CD4-positive, alpha-beta memory T cell (primary cell): Measurements from ENCODE around the gene ZYX. TPM values are rescaled to one million over a fixed set of nuclear protein-coding genes. Genes with fewer than 3 reads are reported as not detected.

Experiments
- CTCF ChIA-PET: fragments of 350-600 bp; sonication (Branson Sonifier 250); formaldehyde crosslinking; loops from one replicate; lab custom pipeline; 2021; ENCODE audit warnings: inconsistent platforms; ENCODE audit not compliant: partially characterized antibody; lab: Charles Lee
- POLR2A ChIA-PET: fragments of 350-600 bp; sonication (Branson Sonifier 250); formaldehyde crosslinking; loops from one replicate; lab custom pipeline; 2021; ENCODE audit not compliant: partially characterized antibody; lab: Charles Lee
- DNase-seq, 5 donors: peaks; one replicate each; pipeline versions ENCODE4 v3.0.0 to v3.0.0-alpha.2; 2020 to 2022; ENCODE audit warnings: mixed read lengths in 1 of 5
- H3K27ac ChIP-seq: one replicate; pipeline ENCODE4 v1.7.0; 2013; ENCODE audit warnings: low read depth, low read length
- H3K27me3 ChIP-seq: 2 replicates; pipeline ENCODE4 v1.7.0; 2013; ENCODE audit warnings: mild to moderate bottlenecking, low read length, moderate library complexity; ENCODE audit not compliant: insufficient read depth
- H3K36me3 ChIP-seq: 2 replicates; pipeline ENCODE4 v1.7.0; 2013; ENCODE audit warnings: mild to moderate bottlenecking, low read length, moderate library complexity; ENCODE audit not compliant: insufficient read depth
- H3K4me1 ChIP-seq: 2 replicates; pipeline ENCODE4 v1.7.0; 2013; ENCODE audit warnings: mild to moderate bottlenecking, low read length, moderate library complexity; ENCODE audit not compliant: insufficient read depth
- H3K4me3 ChIP-seq, 2 donors: one replicate each; pipeline ENCODE4 v1.7.0; 2013; ENCODE audit warnings: low read length in 2 of 2, mild to moderate bottlenecking in 1 of 2
- H3K9me3 ChIP-seq, 2 donors: one replicate each; pipeline ENCODE4 v1.7.0; 2013; ENCODE audit warnings: low read length in 2 of 2, control low read depth in 1 of 2; ENCODE audit not compliant: control insufficient read depth in 1 of 2
- H3K27ac Mint-ChIP-seq, 7 donors: one replicate each; pipeline ENCODE4 v1.8.0; 2020 to 2021; ENCODE audit warnings: mixed read lengths in 7 of 7, mild to moderate bottlenecking in 6 of 7, inconsistent platforms in 3 of 7, moderate library complexity in 3 of 7
- H3K27me3 Mint-ChIP-seq, 2 donors: one replicate each; pipeline ENCODE4 v1.8.0; 2020 to 2021; ENCODE audit warnings: mixed read lengths in 2 of 2
- H3K36me3 Mint-ChIP-seq, 2 donors: one replicate each; pipeline ENCODE4 v1.8.0; 2020 to 2021; ENCODE audit warnings: mixed read lengths in 2 of 2, inconsistent platforms in 1 of 2, mild to moderate bottlenecking in 1 of 2
- H3K4me1 Mint-ChIP-seq, 4 donors: one replicate each; pipeline ENCODE4 v1.8.0; 2020 to 2021; ENCODE audit warnings: mixed read lengths in 4 of 4, mild to moderate bottlenecking in 1 of 4
- H3K4me3 Mint-ChIP-seq, 8 donors: one replicate each; pipeline ENCODE4 v1.8.0; 2020 to 2021; ENCODE audit warnings: mixed read lengths in 8 of 8, mild to moderate bottlenecking in 7 of 8, moderate library complexity in 6 of 8, inconsistent platforms in 3 of 8
- H3K9me3 Mint-ChIP-seq, 8 donors: one replicate each; pipeline ENCODE4 v1.8.0; 2020 to 2021; ENCODE audit warnings: mixed read lengths in 8 of 8, mild to moderate bottlenecking in 5 of 8, inconsistent platforms in 3 of 8, moderate library complexity in 1 of 8
- intact Hi-C: fragments of 100-400 bp; cut with micrococcal nuclease; formaldehyde crosslinking; loops from one replicate; pipeline ENCODE4 v1.15.1; 2023
- polyA plus RNA-seq, 2 donors: library from polyadenylated mRNA; unstranded; fragments of 300-500 nt; fragmentation: Illumina TruSeq; gene quantifications; one replicate each; pipeline ENCODE4 v1.2.3, GENCODE V29; 2021
- total RNA-seq, 2 experiments: library from RNA; stranded (reverse); gene quantifications; one replicate each; pipeline ENCODE4 v1.2.3, GENCODE V29; 2021

Gene ZYX
- total and polyA plus RNA-seq, 4 experiments from 2014 or later, result 55.7 to 148 (median 145) TPM

DNA sequence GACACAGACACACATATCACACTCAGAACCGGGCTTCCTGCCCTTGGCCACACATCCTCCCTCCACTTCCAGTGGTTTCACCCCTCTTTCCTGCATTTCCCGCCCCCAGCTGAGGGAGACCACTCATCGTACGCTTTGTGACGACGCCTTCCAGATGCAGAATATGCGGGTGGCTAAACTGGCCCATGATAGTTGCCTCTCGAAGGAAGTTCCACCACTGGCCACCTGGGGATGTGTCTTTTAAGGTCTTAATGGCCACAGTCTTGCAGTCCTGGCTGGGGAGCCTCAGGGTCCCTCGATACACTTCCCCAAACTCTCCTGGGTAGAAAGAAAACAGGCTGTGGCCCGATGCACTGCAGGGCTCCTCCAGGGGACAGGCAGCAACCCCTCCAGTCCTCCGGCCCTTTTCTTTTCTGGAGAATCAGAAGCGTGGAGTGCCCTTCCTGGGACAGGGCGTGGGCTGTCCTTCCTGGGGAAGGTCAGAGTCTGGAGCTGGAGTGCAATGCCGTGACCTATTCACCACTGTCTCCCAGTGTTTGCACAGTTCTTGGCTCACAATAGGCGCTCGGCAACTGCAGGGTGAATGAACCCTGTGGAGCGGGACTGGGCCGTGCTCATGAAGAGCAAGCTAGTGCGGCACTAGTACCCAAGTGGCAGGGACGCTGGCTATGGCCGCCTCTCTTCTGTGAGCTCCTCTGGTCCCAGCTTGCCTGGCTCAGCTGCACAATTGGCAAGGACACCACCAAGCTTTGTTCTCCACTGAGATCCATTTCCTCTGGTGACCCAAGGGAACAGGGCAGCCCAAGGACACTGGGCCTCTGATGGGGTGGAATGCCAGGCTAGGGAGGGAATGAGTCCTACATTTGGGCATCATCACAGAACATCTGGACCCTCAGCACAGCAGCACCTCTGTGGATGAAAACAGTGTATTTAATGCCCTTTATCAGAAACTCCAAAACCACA, 14.3 kb downstream of the ZYX start:
- intact Hi-C loops, result no loop called here
- H3K4me1 ChIP-seq, result no peaks in the 10 kb centered on the region
- H3K4me3 ChIP-seq, result no peak overlapping the region
- H3K9me3 ChIP-seq, result no peaks in the 10 kb centered on the region
- CTCF ChIA-PET, result interaction anchor here (1.2 to 2.0 kb wide), 4 partner anchors 12 to 50 kb away, joined by 3 to 6 read pairs (median 4); no protein-coding TSS in a partner anchor
- H3K36me3 ChIP-seq, result peaks cover 44% of the 10 kb centered on the region
- H3K36me3 Mint-ChIP-seq, result peaks cover 23 to 60% of the 10 kb centered on the region in 2 donors
- H3K27me3 ChIP-seq, result no peaks in the 10 kb centered on the region
- peaks cover 4 to 12% (median 9%) of the 10 kb centered on the region in 4 donors for H3K4me1 Mint-ChIP-seq
- no peaks in the 10 kb centered on the region for H3K27me3 Mint-ChIP-seq
- POLR2A ChIA-PET, result interaction anchor here (1.1 to 6.7 kb wide), 5 partner anchors 11 to 146 kb away, joined by 3 to 42 read pairs (median 6); partner anchors contain the start of genes EPHA1 and ZYX
- H3K4me3 Mint-ChIP-seq, result no peak overlapping the region
- DNase-seq, result no peak
- no peak overlapping the region for H3K27ac ChIP-seq
- H3K9me3 Mint-ChIP-seq, result no peaks in the 10 kb centered on the region
- H3K27ac Mint-ChIP-seq, result peak overlapping the region in 6 of 7 donors; percentile 1 to 85 (median 46)

DNA sequence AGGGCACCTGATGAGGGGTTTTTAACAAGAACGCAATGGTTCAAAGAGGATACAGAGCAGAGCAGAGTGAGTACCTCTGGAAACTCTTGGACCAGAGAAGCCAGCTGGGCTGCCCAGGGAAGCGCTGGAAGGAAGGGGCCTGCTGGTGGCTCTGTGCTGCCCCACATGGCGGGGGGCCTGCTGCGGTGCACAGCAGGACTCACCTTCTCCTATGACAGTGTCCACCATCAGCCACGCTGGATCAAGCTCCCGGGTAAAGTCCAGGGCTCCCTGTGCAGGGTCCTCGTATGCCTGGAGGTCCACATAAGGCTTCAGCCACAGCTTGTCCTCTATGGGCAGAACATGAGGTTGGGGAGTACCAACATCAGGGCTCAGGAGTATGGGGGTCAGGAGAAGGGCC, 15.0 kb downstream of the ZYX start:
- no peaks in the 10 kb centered on the region for H3K27me3 Mint-ChIP-seq
- H3K4me1 ChIP-seq, result no peaks in the 10 kb centered on the region
- ChIA-PET POLR2A (interaction anchor here (0.6 to 6.7 kb wide), 6 partner anchors 12 to 147 kb away, joined by 3 to 42 read pairs (median 5); partner anchors contain the start of genes EPHA1 and ZYX), CTCF (interaction anchor here (1.1 to 1.9 kb wide), 4 partner anchors 11 to 51 kb away, joined by 3 to 5 read pairs (median 4); no protein-coding TSS in a partner anchor)
- no peaks in the 10 kb centered on the region for H3K9me3 ChIP-seq
- no peaks in the 10 kb centered on the region for H3K9me3 Mint-ChIP-seq
- no peak for DNase-seq
- no peak overlapping the region for H3K27ac ChIP-seq
- no peak overlapping the region for H3K4me3 Mint-ChIP-seq
- H3K27me3 ChIP-seq, result no peaks in the 10 kb centered on the region
- intact Hi-C loops, result no loop called here
- H3K4me1 Mint-ChIP-seq, result peaks cover 4 to 14% (median 10%) of the 10 kb centered on the region in 4 donors
- H3K36me3 ChIP-seq, result peaks cover 38% of the 10 kb centered on the region
- H3K4me3 ChIP-seq, result no peak overlapping the region
- H3K36me3 Mint-ChIP-seq, result peaks cover 30 to 61% of the 10 kb centered on the region in 2 donors
- peak overlapping the region in 2 of 7 donors; percentile 25 to 38 for H3K27ac Mint-ChIP-seq

DNA sequence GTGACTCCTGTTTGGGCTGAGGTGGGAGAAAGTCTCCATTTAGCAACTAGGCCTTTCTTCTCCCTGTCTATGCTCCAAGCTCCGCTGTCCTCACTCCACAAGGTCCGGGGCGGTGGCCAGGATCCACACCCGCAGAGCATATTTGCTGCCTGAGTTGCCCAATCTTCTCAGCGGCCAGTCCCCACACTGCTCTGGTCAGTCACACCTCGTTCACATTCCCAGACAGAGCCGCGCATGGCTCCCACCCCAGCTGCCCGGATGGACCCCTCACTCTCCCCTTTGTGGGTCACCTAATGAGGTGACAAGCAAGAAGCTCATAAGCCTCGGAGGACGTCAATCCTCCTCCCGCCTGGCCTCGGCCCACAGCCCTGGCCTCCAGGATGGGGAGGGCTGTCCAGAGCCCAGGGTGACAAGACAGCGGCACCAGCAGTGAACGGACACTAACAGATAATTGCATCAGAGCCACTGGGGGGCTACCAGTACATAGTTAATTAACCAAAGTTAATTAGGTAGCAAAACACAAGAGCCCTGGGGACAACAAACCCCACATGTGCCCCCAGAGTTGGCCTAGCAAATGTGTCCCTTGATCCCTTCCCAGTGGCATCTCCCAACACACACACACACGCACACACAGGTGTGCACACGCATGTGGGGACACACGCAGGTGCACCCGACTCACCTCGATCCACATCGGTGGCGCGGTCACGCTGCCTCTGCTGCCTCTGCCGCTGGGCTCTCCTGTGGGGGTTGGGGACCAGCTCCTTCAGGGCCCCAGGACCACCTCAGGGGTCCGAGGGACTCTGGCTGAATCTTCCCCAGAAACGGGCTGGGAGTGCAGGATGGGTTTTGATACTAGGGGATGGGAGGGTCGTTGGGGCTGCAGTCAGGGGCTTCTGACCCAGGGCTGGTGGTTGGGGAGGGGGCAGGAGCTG, 15.7 kb downstream of the ZYX start:
- Histone ChIP-seq H3K4me3 (no peak overlapping the region), H3K36me3 (peaks cover 31% of the 10 kb centered on the region), H3K4me1 (no peaks in the 10 kb centered on the region), H3K9me3 (no peaks in the 10 kb centered on the region), H3K27ac (no peak overlapping the region), H3K27me3 (no peaks in the 10 kb centered on the region)
- no peak overlapping the region for H3K4me3 Mint-ChIP-seq
- H3K27ac Mint-ChIP-seq, result peak overlapping the region in 1 of 7 donors; percentile 56
- peaks cover 4 to 16% (median 10%) of the 10 kb centered on the region in 4 donors for H3K4me1 Mint-ChIP-seq
- no peak for DNase-seq
- no peaks in the 10 kb centered on the region for H3K27me3 Mint-ChIP-seq
- CTCF ChIA-PET, result interaction anchor here (1.1 to 2.8 kb wide), 2 partner anchors 12 to 19 kb away, joined by 3 to 9 read pairs; no protein-coding TSS in a partner anchor
- H3K9me3 Mint-ChIP-seq, result no peaks in the 10 kb centered on the region
- intact Hi-C loops, result no loop called here
- H3K36me3 Mint-ChIP-seq, result peaks cover 31 to 60% of the 10 kb centered on the region in 2 donors
- POLR2A ChIA-PET, result interaction anchor here (0.6 to 3.5 kb wide), 4 partner anchors 11 to 52 kb away, joined by 3 to 15 read pairs (median 5); partner anchors contain the start of gene EPHA1

DNA sequence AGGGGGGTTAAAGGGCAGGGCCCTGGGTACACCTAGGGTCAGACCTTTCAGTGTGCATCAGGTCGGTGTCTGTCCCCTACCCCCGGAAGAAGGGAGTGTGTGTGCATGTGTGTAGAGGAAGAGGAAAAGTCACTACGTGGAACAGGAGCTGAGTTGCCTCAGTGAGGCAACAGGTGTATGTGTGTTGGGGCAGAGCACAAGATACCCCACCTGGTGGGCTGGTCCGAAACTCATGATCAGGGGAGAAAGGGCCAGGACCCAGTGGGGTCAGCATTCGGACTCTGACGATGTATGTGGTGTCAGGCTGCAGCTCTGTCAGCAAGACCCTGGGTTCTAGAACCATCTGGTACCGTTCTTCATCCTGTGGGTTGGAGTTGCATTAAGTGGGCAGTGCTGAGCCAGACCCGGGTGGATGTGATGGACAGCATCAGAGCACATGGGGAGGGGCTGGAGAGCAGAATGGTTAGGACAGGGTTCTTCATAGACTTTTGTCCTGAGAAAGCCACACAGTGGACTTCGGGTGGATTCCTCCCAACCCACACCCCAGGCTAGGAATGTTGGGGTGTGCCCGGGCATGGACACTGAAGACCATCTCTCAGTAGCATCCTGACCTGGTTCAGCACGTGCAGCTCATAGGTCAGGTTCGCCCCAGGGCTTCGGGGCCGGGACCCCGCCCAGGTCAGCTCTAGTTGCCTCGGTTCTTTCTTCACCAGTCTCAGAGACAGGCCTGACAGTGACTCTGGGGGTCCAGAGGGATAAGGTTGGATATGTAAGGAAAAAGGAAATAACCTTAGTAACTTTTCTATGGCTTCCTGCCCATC, 16.8 kb downstream of the ZYX start:
- Mint-ChIP-seq H3K4me1 (peaks cover 4 to 18% (median 9%) of the 10 kb centered on the region in 4 donors), H3K27me3 (no peaks in the 10 kb centered on the region), H3K9me3 (no peaks in the 10 kb centered on the region), H3K36me3 (peaks cover 24 to 54% of the 10 kb centered on the region in 2 donors), H3K4me3 (no peak overlapping the region), H3K27ac (peak overlapping the region in 4 of 7 donors; percentile 24 to 76 (median 50))
- POLR2A ChIA-PET, result interaction anchor here (1.1 to 3.5 kb wide), 3 partner anchors 10 to 18 kb away, joined by 3 to 15 read pairs (median 9); partner anchors contain the start of gene EPHA1
- intact Hi-C loops, result no loop called here
- H3K4me1 ChIP-seq, result no peaks in the 10 kb centered on the region
- peaks cover 28% of the 10 kb centered on the region for H3K36me3 ChIP-seq
- no peaks in the 10 kb centered on the region for H3K9me3 ChIP-seq
- H3K27me3 ChIP-seq, result no peaks in the 10 kb centered on the region
- no peak overlapping the region for H3K4me3 ChIP-seq
- DNase-seq, result no peak
- H3K27ac ChIP-seq, result no peak overlapping the region
- CTCF ChIA-PET, result interaction anchor here (0.5 to 2.8 kb wide), 3 partner anchors 18 to 849 kb away, joined by 3 to 9 read pairs (median 5); no protein-coding TSS in a partner anchor

DNA sequence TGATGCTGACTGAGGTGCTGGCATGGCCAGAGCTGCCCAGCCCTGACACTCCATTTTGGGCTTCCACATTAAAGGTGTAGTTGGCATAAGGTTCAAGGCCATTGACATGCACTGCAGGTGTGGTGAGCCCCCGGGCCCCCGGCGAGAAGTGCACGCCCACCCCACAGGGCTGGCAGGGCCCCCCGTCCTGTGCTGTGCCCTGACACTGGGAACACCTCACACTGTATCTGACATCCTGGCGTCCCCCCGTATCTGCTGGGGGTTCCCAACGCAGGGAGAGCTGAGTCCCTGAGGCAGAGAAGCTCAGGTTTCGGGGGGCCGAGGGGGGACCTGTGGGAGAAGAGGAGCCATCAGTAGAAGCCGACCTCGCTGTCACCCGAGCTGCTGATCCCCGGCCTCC, 17.5 kb downstream of the ZYX start:
- Histone ChIP-seq H3K4me1 (no peaks in the 10 kb centered on the region), H3K27me3 (no peaks in the 10 kb centered on the region), H3K36me3 (peaks cover 24% of the 10 kb centered on the region), H3K27ac (no peak overlapping the region), H3K4me3 (no peak overlapping the region), H3K9me3 (no peaks in the 10 kb centered on the region)
- no peak overlapping the region for H3K4me3 Mint-ChIP-seq
- no peak for DNase-seq
- ChIA-PET POLR2A (interaction anchor here (1.1 to 1.9 kb wide), 2 partner anchors 14 to 19 kb away, joined by 3 to 9 read pairs; no protein-coding TSS in a partner anchor), CTCF (interaction anchor here (0.5 to 2.8 kb wide), 3 partner anchors 18 to 849 kb away, joined by 3 to 9 read pairs (median 5); no protein-coding TSS in a partner anchor)
- no peaks in the 10 kb centered on the region for H3K27me3 Mint-ChIP-seq
- peak overlapping the region in 1 of 7 donors; percentile 13 for H3K27ac Mint-ChIP-seq
- peaks cover 7 to 22% (median 12%) of the 10 kb centered on the region in 4 donors for H3K4me1 Mint-ChIP-seq
- intact Hi-C loops, result no loop called here
- H3K9me3 Mint-ChIP-seq, result no peaks in the 10 kb centered on the region
- H3K36me3 Mint-ChIP-seq, result peaks cover 22 to 50% of the 10 kb centered on the region in 2 donors

DNA sequence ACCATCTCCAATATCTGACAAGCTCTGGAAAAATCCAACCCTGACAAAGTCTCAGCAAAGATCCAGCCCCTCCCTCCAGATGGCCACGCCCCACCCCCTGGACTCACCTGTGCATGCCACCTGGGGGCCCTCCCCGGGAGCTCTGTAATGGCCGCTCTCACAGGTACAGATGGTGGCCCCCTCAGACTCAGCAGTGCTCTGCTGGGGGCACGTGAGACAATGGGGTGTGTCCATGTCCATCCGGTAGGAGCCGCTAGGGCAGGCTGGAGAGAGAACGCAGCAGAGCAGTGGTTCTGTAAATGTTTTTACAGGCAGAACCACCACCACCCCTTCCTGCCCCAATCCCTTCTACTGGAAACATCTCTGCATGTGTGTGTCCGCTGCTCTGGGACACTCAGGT, 18.0 kb downstream of the ZYX start:
- H3K27me3 ChIP-seq, result no peaks in the 10 kb centered on the region
- H3K9me3 Mint-ChIP-seq, result no peaks in the 10 kb centered on the region
- peaks cover 24% of the 10 kb centered on the region for H3K36me3 ChIP-seq
- H3K4me1 ChIP-seq, result no peaks in the 10 kb centered on the region
- CTCF ChIA-PET, result interaction anchor here (1.6 to 2.8 kb wide), 2 partner anchors 17 to 184 kb away, joined by 5 to 9 read pairs; no protein-coding TSS in a partner anchor
- DNase-seq, result no peak
- peaks cover 22 to 46% of the 10 kb centered on the region in 2 donors for H3K36me3 Mint-ChIP-seq
- H3K9me3 ChIP-seq, result no peaks in the 10 kb centered on the region
- H3K4me3 Mint-ChIP-seq, result no peak overlapping the region
- intact Hi-C loops, result no loop called here
- POLR2A ChIA-PET, result interaction anchor here (1.9 kb wide), 1 partner anchor 19 kb away, joined by 9 read pairs; no protein-coding TSS in a partner anchor
- H3K27ac Mint-ChIP-seq, result no peak overlapping the region
- H3K27ac ChIP-seq, result no peak overlapping the region
- H3K4me3 ChIP-seq, result no peak overlapping the region
- peaks cover 7 to 27% (median 15%) of the 10 kb centered on the region in 4 donors for H3K4me1 Mint-ChIP-seq
- no peaks in the 10 kb centered on the region for H3K27me3 Mint-ChIP-seq
